ENCODE results near the gene GRM1. TPM values are rescaled to one million over a fixed set of nuclear protein-coding genes. Genes with fewer than 3 reads are reported as not detected.
"Not testable (repeated sequence)": the region's sequence is repeated elsewhere in the genome, so short reads cannot be mapped to it uniquely, and the experiment has no call there.

The GRM1 gene
- total RNA-seq, 1 donor from 2014 or later, result 0.39 TPM

DNA sequence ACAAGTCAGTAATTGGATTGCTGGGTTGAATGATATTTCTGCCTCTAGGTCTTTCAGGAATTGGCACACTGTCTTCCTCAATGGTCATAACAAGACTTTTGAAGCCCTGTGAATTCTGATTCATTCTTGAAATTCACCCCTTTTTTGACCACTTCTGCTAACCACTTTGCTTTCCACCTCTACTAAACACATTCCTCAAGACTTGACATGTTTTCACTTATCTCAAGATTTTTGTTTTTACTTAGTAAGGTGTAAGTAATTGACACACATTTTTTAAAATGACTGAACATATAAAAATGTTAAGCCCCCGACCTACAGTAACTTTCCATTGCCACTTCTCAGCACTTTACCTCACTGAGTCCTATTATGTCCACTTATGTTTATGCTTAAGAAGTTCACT, 239.1 kb downstream of the GRM1 start:
- Mint-ChIP-seq H3K36me3 (no peaks in the 10 kb centered on the region), H3K4me3 (no peak overlapping the region), H3K27ac (no peak overlapping the region), H3K27me3 (no peaks in the 10 kb centered on the region), H3K9me3 (peaks cover 8% of the 10 kb centered on the region), H3K4me1 (ENCODE audit: unreplicated experiment) (no peaks in the 10 kb centered on the region)
- no peak for DNase-seq (ENCODE audit: extremely low spot score, unreplicated experiment)
- TF ChIP-seq, protein P1, sequence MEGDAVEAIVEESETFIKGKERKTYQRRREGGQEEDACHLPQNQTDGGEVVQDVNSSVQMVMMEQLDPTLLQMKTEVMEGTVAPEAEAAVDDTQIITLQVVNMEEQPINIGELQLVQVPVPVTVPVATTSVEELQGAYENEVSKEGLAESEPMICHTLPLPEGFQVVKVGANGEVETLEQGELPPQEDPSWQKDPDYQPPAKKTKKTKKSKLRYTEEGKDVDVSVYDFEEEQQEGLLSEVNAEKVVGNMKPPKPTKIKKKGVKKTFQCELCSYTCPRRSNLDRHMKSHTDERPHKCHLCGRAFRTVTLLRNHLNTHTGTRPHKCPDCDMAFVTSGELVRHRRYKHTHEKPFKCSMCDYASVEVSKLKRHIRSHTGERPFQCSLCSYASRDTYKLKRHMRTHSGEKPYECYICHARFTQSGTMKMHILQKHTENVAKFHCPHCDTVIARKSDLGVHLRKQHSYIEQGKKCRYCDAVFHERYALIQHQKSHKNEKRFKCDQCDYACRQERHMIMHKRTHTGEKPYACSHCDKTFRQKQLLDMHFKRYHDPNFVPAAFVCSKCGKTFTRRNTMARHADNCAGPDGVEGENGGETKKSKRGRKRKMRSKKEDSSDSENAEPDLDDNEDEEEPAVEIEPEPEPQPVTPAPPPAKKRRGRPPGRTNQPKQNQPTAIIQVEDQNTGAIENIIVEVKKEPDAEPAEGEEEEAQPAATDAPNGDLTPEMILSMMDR (conservative IDR thresholded peaks at IDR 0.05), result no peak

GRCh38 chr6:146269482-146269881, 240.6 kb downstream of the GRM1 start:
- no peak for DNase-seq (ENCODE audit: extremely low spot score, unreplicated experiment)
- TF ChIP-seq, protein P1 (conservative IDR thresholded peaks at IDR 0.05), result no peak
- H3K27me3 Mint-ChIP-seq, result no peaks in the 10 kb centered on the region

GRCh38 chr6:146271163-146271562, 242.3 kb downstream of the GRM1 start:
- not testable (repeated sequence) for H3K27me3 Mint-ChIP-seq; H3K27ac Mint-ChIP-seq; DNase-seq (ENCODE audit: extremely low spot score, unreplicated experiment); H3K9me3 Mint-ChIP-seq; H3K36me3 Mint-ChIP-seq; H3K4me3 Mint-ChIP-seq; H3K4me1 Mint-ChIP-seq (ENCODE audit: unreplicated experiment)

More at GRCh38 chr6:146269482-146269881, 240.6 kb downstream of the GRM1 start:
- Mint-ChIP-seq H3K36me3 (no peaks in the 10 kb centered on the region), H3K4me3 (no peak overlapping the region), H3K27ac (no peak overlapping the region), H3K9me3 (peaks cover 8% of the 10 kb centered on the region), H3K4me1 (ENCODE audit: unreplicated experiment) (no peaks in the 10 kb centered on the region)

DNA sequence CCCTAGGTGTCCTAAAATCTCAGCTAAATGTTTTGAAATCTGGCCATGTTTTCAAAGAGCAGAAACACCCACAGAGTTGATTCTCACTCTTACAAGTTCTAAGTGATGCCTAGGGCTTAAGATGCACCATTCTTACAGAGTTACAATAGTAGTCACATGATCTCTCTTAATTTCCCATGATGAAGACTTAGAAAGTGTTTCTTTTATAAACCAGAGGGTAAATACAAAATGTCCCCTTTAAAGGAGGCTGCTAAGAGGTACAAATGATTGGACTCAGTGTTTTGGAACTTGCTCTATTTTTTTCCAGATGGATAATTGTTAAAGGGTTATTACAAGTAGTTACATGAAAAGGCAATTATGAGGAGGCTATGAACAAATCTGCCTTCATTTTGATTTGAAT, 244.6 kb downstream of the GRM1 start:
- Mint-ChIP-seq H3K27ac (no peak overlapping the region), H3K36me3 (no peaks in the 10 kb centered on the region), H3K4me3 (no peak overlapping the region), H3K4me1 (ENCODE audit: unreplicated experiment) (no peaks in the 10 kb centered on the region), H3K9me3 (no peaks in the 10 kb centered on the region), H3K27me3 (no peaks in the 10 kb centered on the region)
- TF ChIP-seq, protein P1 (conservative IDR thresholded peaks at IDR 0.05), result no peak
- DNase-seq (ENCODE audit: extremely low spot score, unreplicated experiment), result no peak

DNA sequence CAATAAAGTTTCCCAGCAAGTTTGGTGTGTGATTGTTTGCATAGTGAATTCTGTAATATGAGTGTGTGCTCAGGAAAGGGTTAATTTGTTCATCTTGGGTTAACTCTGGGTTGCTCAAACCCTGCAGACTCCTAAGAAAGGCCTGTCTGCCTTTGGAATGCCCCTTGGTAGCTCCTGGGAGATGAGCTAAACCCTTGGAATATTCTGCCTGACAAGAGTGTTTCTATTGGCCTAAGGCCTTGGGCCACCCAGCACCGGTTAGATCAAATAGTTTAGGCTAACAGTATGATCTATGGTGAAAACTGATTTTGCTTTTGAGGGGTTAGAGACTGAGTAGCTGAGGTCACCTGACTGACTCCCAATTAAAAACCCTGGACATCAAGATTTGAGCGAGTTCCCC, 248.3 kb downstream of the GRM1 start:
- Mint-ChIP-seq H3K4me3 (no peak overlapping the region), H3K4me1 (ENCODE audit: unreplicated experiment) (no peaks in the 10 kb centered on the region), H3K36me3 (no peaks in the 10 kb centered on the region), H3K27me3 (no peaks in the 10 kb centered on the region), H3K27ac (no peak overlapping the region), H3K9me3 (no peaks in the 10 kb centered on the region)
- TF ChIP-seq, protein P1 (conservative IDR thresholded peaks at IDR 0.05), result no peak
- no peak for DNase-seq (ENCODE audit: extremely low spot score, unreplicated experiment)

DNA sequence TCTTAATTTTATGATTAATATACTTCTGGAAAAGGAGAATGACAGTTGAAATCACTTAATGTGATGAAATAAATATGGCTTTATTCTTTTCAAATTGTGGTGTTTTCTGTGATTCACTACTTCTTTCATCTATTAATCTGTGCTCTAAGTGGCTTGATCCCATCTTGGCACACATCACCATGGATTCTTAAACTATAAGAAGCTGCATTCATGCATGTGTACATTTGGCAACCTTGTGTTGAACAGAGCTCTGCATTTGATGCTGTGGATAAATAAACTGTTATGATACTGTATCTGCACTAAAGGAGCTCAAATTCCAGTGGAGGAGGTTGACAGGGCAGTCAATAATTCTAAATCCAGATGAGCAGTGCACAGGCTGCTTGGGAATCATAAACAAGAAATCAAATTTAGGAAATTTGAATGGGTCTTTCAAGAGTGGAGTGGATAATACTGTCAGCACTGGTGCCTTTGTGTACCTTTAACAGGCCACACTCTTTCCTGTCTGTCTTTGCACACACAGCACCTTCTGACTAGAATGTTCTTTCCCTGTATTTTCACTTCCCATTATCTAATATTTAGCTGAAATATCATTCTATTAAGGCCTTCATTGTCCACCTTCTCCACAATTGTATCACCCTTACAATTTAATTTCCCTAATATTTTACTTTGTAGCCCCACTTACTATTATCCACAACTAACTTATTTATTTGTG, 252.9 kb downstream of the GRM1 start:
- Mint-ChIP-seq H3K9me3 (no peaks in the 10 kb centered on the region), H3K4me3 (no peak overlapping the region), H3K27me3 (no peaks in the 10 kb centered on the region), H3K4me1 (ENCODE audit: unreplicated experiment) (no peaks in the 10 kb centered on the region), H3K36me3 (no peaks in the 10 kb centered on the region), H3K27ac (no peak overlapping the region)
- TF ChIP-seq, protein P1 (conservative IDR thresholded peaks at IDR 0.05), result no peak
- no peak for DNase-seq (ENCODE audit: extremely low spot score, unreplicated experiment)
